Liver (tissue), 9 donors: ENCODE results near the gene KRTAP10-3. TPM values are rescaled to one million over a fixed set of nuclear protein-coding genes. Genes with fewer than 3 reads are reported as not detected.

Experiments used
- DNase-seq: peaks from one replicate; pipeline ENCODE4 v3.0.0-alpha.2; 2017; ENCODE audit warnings: low spot score
- H3K27ac ChIP-seq, 2 donors: one replicate each; pipeline ENCODE4 v1.7.0; 2013; ENCODE audit warnings: inconsistent platforms in 2 of 2, low read length in 2 of 2, control low read depth in 1 of 2, low read depth in 1 of 2, mild to moderate bottlenecking in 1 of 2
- H3K27me3 ChIP-seq, 4 donors: one replicate each; pipeline versions ENCODE4 v1.6.1 to v1.7.0; 2013; ENCODE audit warnings: low read length in 3 of 4, inconsistent platforms in 1 of 4, mild to moderate bottlenecking in 1 of 4, moderate library complexity in 1 of 4; ENCODE audit not compliant: control insufficient read depth in 4 of 4, insufficient read depth in 4 of 4
- H3K36me3 ChIP-seq, 4 donors: one replicate each; pipeline versions ENCODE4 v1.6.1 to v1.7.0; 2013; ENCODE audit warnings: low read length in 3 of 4, mild to moderate bottlenecking in 3 of 4, low read depth in 1 of 4, moderate library complexity in 1 of 4; ENCODE audit not compliant: control insufficient read depth in 4 of 4, insufficient read depth in 3 of 4
- H3K4me1 ChIP-seq, 4 donors: one replicate each; pipeline versions ENCODE4 v1.6.1 to v1.7.0; 2013; ENCODE audit warnings: low read length in 3 of 4, mild to moderate bottlenecking in 3 of 4, moderate library complexity in 1 of 4; ENCODE audit not compliant: control insufficient read depth in 4 of 4, insufficient read depth in 4 of 4
- H3K4me3 ChIP-seq, 3 donors: one replicate each; pipeline versions ENCODE4 v1.6.1 to v1.7.0; 2013; ENCODE audit warnings: low read length in 3 of 3, control low read depth in 1 of 3, low read depth in 1 of 3, mild to moderate bottlenecking in 1 of 3
- H3K9ac ChIP-seq, 2 donors: one replicate each; pipeline ENCODE4 v1.7.0; 2013; ENCODE audit warnings: low read length in 2 of 2, mild to moderate bottlenecking in 2 of 2, moderate library complexity in 2 of 2, control low read depth in 1 of 2, low read depth in 1 of 2
- H3K9me3 ChIP-seq, 4 donors: one replicate each; pipeline versions ENCODE4 v1.6.1 to v1.7.0; 2013; ENCODE audit warnings: low read length in 3 of 4; ENCODE audit not compliant: control insufficient read depth in 4 of 4
- ATF3 ChIP-seq: IDR thresholded peaks from 2 replicates; pipeline ENCODE4 v1.6.1; 2016; ENCODE audit warnings: antibody characterized with exemption
- CTCF ChIP-seq: fragments of 150-350 bp; IDR thresholded peaks from 2 replicates; pipeline ENCODE4 v1.5.1; 2017; ENCODE audit warnings: improper control_type of control experiment, low read depth, low read length; ENCODE audit not compliant: missing input control
- EGR1 ChIP-seq, 2 donors: IDR thresholded peaks; 2 replicates each; pipeline ENCODE4 v1.6.1; 2016 to 2018; ENCODE audit warnings: antibody characterized with exemption in 2 of 2, low read depth in 2 of 2
- FOXA1 ChIP-seq: IDR thresholded peaks from 2 replicates; pipeline ENCODE4 v1.6.1; 2016; ENCODE audit warnings: antibody characterized with exemption
- FOXA2 ChIP-seq: IDR thresholded peaks from 2 replicates; pipeline ENCODE4 v1.6.1; 2016; ENCODE audit warnings: antibody characterized with exemption
- GABPA ChIP-seq, 2 donors: IDR thresholded peaks in 1 of 2; conservative IDR thresholded peaks in 1 of 2; 2 replicates each; pipeline ENCODE4 v1.6.1; 2016; ENCODE audit warnings: antibody characterized with exemption in 2 of 2, mild to moderate bottlenecking in 1 of 2, moderate library complexity in 1 of 2
- HNF4A ChIP-seq, 2 donors: conservative IDR thresholded peaks; 2 replicates each; pipeline ENCODE4 v1.6.1; 2016; ENCODE audit warnings: antibody characterized with exemption in 2 of 2, mild to moderate bottlenecking in 2 of 2
- HNF4G ChIP-seq: IDR thresholded peaks from 2 replicates; pipeline ENCODE4 v1.6.1; 2016; ENCODE audit warnings: antibody characterized with exemption
- JUND ChIP-seq, 2 donors: IDR thresholded peaks; 2 replicates each; pipeline ENCODE4 v1.6.1; 2016; ENCODE audit warnings: antibody characterized with exemption in 2 of 2
- MAX ChIP-seq: IDR thresholded peaks from 2 replicates; pipeline ENCODE4 v1.6.1; 2016; ENCODE audit warnings: antibody characterized with exemption
- NR2F2 ChIP-seq: IDR thresholded peaks from 2 replicates; pipeline ENCODE4 v1.6.1; 2016; ENCODE audit warnings: antibody characterized with exemption
- RAD21 ChIP-seq, 2 donors: IDR thresholded peaks; 2 replicates each; pipeline ENCODE4 v1.6.1; 2016; ENCODE audit warnings: antibody characterized with exemption in 2 of 2, mild to moderate bottlenecking in 2 of 2
- REST ChIP-seq: IDR thresholded peaks from 2 replicates; pipeline ENCODE4 v1.6.1; 2016; ENCODE audit warnings: antibody characterized with exemption, mild to moderate bottlenecking
- RXRA ChIP-seq, 2 donors: IDR thresholded peaks; 2 replicates each; pipeline ENCODE4 v1.6.1; 2017 to 2018; ENCODE audit warnings: antibody characterized with exemption in 2 of 2, mild to moderate bottlenecking in 1 of 2
- SP1 ChIP-seq: IDR thresholded peaks from 2 replicates; pipeline ENCODE4 v1.6.1; 2018; ENCODE audit warnings: antibody characterized with exemption, mild to moderate bottlenecking
- TAF1 ChIP-seq: conservative IDR thresholded peaks from 2 replicates; pipeline ENCODE4 v1.6.1; 2016; ENCODE audit warnings: antibody characterized with exemption, mild to moderate bottlenecking
- YY1 ChIP-seq: IDR thresholded peaks from 2 replicates; pipeline ENCODE4 v1.6.1; 2016; ENCODE audit warnings: antibody characterized with exemption, mild to moderate bottlenecking
- WGBS: extraction: QIAGEN DNeasy Blood & Tissue Kit; methylation state at CpG from one replicate; pipeline ENCODE4 v1.1.7; 2013; 5-methylcytosine and 5-hydroxymethylcytosine counted together
- polyA plus RNA-seq, 2 donors: library from polyadenylated mRNA; stranded (reverse) in 1 of 2; unstranded in 1 of 2; fragments of 200-250 nt in 1 of 2; fragments of >200 nt in 1 of 2; fragmentation: Nextera tagmentation in 1 of 2; extraction: Ambion mirVana in 1 of 2; gene quantifications; one replicate each; pipeline versions ENCODE4 v1.2.1 to v1.2.3, GENCODE V29; 2013 to 2015
- total RNA-seq, 2 donors: library from RNA; depleted of rRNA; stranded (reverse); fragments of >200 nt; gene quantifications; one replicate each; pipeline ENCODE4 v1.2.3, GENCODE V29; 2014
- donor health status: healthy.
- donor health status: healthy.
- donor health status: healthy.
- donor health status: healthy.
- donor health status: healthy.

Gene KRTAP10-3
- total and polyA plus RNA-seq, 4 donors: not detected

- DNase-seq: no peak
- no peaks in the 10 kb centered on the region for H3K9me3 ChIP-seq
- H3K27ac ChIP-seq: no peak overlapping the region
- H3K9ac ChIP-seq: no peak overlapping the region
- no peaks in the 10 kb centered on the region for H3K36me3 ChIP-seq
- H3K4me1 ChIP-seq: peaks cover 0 to 37% (median 16%) of the 10 kb centered on the region in 4 donors
- no peaks in the 10 kb centered on the region for H3K27me3 ChIP-seq
- WGBS: 89% methylated on average over 21 of the region's 21 CpGs
- no peak overlapping the region for H3K4me3 ChIP-seq
- TF ChIP-seq EGR1 (IDR thresholded peaks at IDR 0.05; ENCODE audit: low read depth in 2 of 2) (no peak), NR2F2 (no peak), FOXA1 (no peak), CTCF (no peak), JUND (IDR thresholded peaks at IDR 0.05) (no peak), TAF1 (no peak), REST (no peak), RXRA (IDR thresholded peaks at IDR 0.05) (no peak), MAX (no peak), HNF4A (conservative IDR thresholded peaks at IDR 0.05) (no peak), HNF4G (no peak), GABPA (IDR thresholded peaks at IDR 0.05 in 1 of 2, conservative IDR thresholded peaks at IDR 0.05 in 1 of 2) (no peak), FOXA2 (no peak), RAD21 (IDR thresholded peaks at IDR 0.05) (no peak)
These were observed 45.9 kb downstream of the KRTAP10-3 start for GRCh38 chr21:44512496-44513388.

- Histone ChIP-seq H3K9ac (no peak overlapping the region), H3K27me3 (no peaks in the 10 kb centered on the region), H3K9me3 (no peaks in the 10 kb centered on the region), H3K4me3 (no peak overlapping the region), H3K36me3 (no peaks in the 10 kb centered on the region), H3K27ac (no peak overlapping the region), H3K4me1 (peaks cover 0 to 35% (median 16%) of the 10 kb centered on the region in 4 donors)
- 85% methylated on average over 8 of the region's 8 CpGs for WGBS
- TF ChIP-seq EGR1 (IDR thresholded peaks at IDR 0.05; ENCODE audit: low read depth in 2 of 2) (no peak), YY1 (no peak), RAD21 (IDR thresholded peaks at IDR 0.05) (no peak), HNF4G (no peak), HNF4A (conservative IDR thresholded peaks at IDR 0.05) (no peak), ATF3 (no peak), NR2F2 (no peak), GABPA (IDR thresholded peaks at IDR 0.05 in 1 of 2, conservative IDR thresholded peaks at IDR 0.05 in 1 of 2) (no peak), JUND (IDR thresholded peaks at IDR 0.05) (no peak), CTCF (no peak), FOXA2 (no peak), SP1 (no peak), RXRA (IDR thresholded peaks at IDR 0.05) (no peak)
- no peak for DNase-seq
These were observed 46.7 kb downstream of the KRTAP10-3 start for GRCh38 chr21:44511938-44512275.
